ENCODE data around the gene BBOX1. TPM values are rescaled to one million over a fixed set of nuclear protein-coding genes. Genes with fewer than 3 reads are reported as not detected.

Gene BBOX1
- total and polyA plus RNA-seq, 2 of the 4 experiments (the other 2 are of a cell fraction), result not detected

DNA sequence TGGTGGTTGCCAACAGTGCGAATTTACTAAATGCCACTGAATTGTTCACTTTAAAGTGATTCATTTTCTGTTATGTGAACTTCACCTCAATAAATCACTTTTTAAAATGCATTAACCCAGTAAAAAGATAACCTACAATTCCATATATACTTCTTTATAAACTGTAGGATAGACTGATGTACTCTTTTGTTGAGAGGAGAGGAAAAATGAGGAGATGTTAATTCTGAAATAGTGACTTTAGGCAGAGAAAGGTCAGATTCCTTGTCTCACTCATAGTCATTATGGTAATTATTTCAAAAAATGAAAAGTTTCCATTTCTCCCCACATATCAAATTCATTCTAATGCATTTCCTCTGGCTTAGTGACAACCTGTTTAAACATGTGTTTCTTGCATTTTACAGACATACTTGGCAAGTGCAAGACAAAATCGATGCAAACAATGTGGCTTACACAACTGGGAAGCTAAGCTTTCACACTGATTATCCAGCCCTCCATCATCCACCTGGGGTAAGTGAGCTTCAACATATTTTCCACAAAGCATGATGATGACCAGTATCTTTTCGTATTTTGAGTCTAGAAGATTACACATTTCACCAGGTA is 74.5 kb downstream of the BBOX1 start:
- no peak for ATAC-seq (ENCODE audit: low read depth)
- in situ Hi-C loops (cut with MboI; ENCODE audit: low sequenced_read_pairs), result no loop called here
- Histone ChIP-seq H3K4me1 (ENCODE audit: control insufficient read depth, insufficient read depth, low read length) (no peaks in the 10 kb centered on the region), H3K18ac (ENCODE audit: low read depth, low read length) (no peak overlapping the region), H4K20me1 (ENCODE audit: insufficient read depth, low read length) (no peaks in the 10 kb centered on the region), H3K4ac (ENCODE audit: low read depth, low read length) (no peak overlapping the region), H4K8ac (ENCODE audit: low read depth in 2 of 2, low read length in 2 of 2) (no peak overlapping the region), H2BK120ac (ENCODE audit: low read depth, low read length) (no peak overlapping the region), H3K4me2 (ENCODE audit: low read depth, low read length) (no peak overlapping the region), H3K4me3 (ENCODE audit: insufficient read depth, low read depth, low read length) (no peak overlapping the region), H3K27me3 (ENCODE audit: control insufficient read depth, insufficient read depth, low read length) (no peaks in the 10 kb centered on the region), H2BK5ac (ENCODE audit: low read depth, low read length, poor library complexity, severe bottlenecking) (no peak overlapping the region), H3K9me3 (ENCODE audit: control insufficient read depth, insufficient read depth, low read length) (no peaks in the 10 kb centered on the region), H3K9ac (ENCODE audit: low read depth, low read length) (no peak overlapping the region), H2AK9ac (replicated peaks; ENCODE audit: low read depth, low read length, poor library complexity) (no peak overlapping the region), H3K36me3 (ENCODE audit: control insufficient read depth, insufficient read depth, low read length) (no peaks in the 10 kb centered on the region), H3K79me1 (ENCODE audit: low read depth in 1 of 2, low read length in 2 of 2) (no peaks in the 10 kb centered on the region), H4K5ac (ENCODE audit: low read depth, low read length) (no peak overlapping the region), H3K14ac (replicated peaks; ENCODE audit: low read depth, low read length) (no peak overlapping the region), H3K27ac (ENCODE audit: insufficient read depth, low read length) (no peak overlapping the region), H2BK15ac (ENCODE audit: low read depth, low read length) (no peak overlapping the region), H4K91ac (ENCODE audit: insufficient read depth, low read depth, low read length) (no peak overlapping the region), H2AFZ (replicated peaks; ENCODE audit: low read length, poor library complexity) (no peak overlapping the region), H2BK20ac (ENCODE audit: low read depth, low read length) (no peak overlapping the region), H3K9me1 (ENCODE audit: insufficient read depth, low read length) (no peaks in the 10 kb centered on the region), H2AK5ac (ENCODE audit: low read depth, low read length) (no peak overlapping the region), H3K23ac (ENCODE audit: low read depth, low read length) (no peak overlapping the region), H3K56ac (ENCODE audit: extremely low read depth, insufficient read depth, low read length) (no peak overlapping the region)
- intact Hi-C loops (cut with micrococcal nuclease), result no loop called here
- TF ChIP-seq NFE2L2 (IDR thresholded peaks at IDR 0.05; ENCODE audit: low read depth, low read length) (no peak), CEBPB (IDR thresholded peaks at IDR 0.05; ENCODE audit: low read depth, low read length) (no peak), BHLHE40 (IDR thresholded peaks at IDR 0.05; ENCODE audit: low read depth, low read length) (no peak), SMC3 (IDR thresholded peaks at IDR 0.05; ENCODE audit: low read depth, low read length) (no peak), MXI1 (IDR thresholded peaks at IDR 0.05; ENCODE audit: borderline replicate concordance, low read depth, low read length) (no peak), FOS (IDR thresholded peaks at IDR 0.05; ENCODE audit: low read depth, low read length) (no peak), RFX5 (IDR thresholded peaks at IDR 0.05; ENCODE audit: low read depth, low read length) (no peak), RCOR1 (IDR thresholded peaks at IDR 0.05; ENCODE audit: insufficient replicate concordance, low read length) (no peak), MAFK (IDR thresholded peaks at IDR 0.05; ENCODE audit: low read depth, low read length) (no peak), RAD21 (IDR thresholded peaks at IDR 0.05; ENCODE audit: low read length) (no peak), POLR2A (IDR thresholded peaks at IDR 0.05; ENCODE audit: low read depth, low read length) (no peak), MAZ (IDR thresholded peaks at IDR 0.05; ENCODE audit: borderline replicate concordance, low read depth, low read length) (no peak), CHD1 (IDR thresholded peaks at IDR 0.05; ENCODE audit: low read depth, low read length) (no peak)
- TF ChIP-seq, protein P1, sequence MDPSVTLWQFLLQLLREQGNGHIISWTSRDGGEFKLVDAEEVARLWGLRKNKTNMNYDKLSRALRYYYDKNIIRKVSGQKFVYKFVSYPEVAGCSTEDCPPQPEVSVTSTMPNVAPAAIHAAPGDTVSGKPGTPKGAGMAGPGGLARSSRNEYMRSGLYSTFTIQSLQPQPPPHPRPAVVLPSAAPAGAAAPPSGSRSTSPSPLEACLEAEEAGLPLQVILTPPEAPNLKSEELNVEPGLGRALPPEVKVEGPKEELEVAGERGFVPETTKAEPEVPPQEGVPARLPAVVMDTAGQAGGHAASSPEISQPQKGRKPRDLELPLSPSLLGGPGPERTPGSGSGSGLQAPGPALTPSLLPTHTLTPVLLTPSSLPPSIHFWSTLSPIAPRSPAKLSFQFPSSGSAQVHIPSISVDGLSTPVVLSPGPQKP (IDR thresholded peaks at IDR 0.05; ENCODE audit: borderline replicate concordance, low read depth, low read length), result no peak
- TF ChIP-seq, protein P2, sequence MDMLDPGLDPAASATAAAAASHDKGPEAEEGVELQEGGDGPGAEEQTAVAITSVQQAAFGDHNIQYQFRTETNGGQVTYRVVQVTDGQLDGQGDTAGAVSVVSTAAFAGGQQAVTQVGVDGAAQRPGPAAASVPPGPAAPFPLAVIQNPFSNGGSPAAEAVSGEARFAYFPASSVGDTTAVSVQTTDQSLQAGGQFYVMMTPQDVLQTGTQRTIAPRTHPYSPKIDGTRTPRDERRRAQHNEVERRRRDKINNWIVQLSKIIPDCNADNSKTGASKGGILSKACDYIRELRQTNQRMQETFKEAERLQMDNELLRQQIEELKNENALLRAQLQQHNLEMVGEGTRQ (IDR thresholded peaks at IDR 0.05; ENCODE audit: low read depth, low read length), result no peak
- TF ChIP-seq, protein P3, sequence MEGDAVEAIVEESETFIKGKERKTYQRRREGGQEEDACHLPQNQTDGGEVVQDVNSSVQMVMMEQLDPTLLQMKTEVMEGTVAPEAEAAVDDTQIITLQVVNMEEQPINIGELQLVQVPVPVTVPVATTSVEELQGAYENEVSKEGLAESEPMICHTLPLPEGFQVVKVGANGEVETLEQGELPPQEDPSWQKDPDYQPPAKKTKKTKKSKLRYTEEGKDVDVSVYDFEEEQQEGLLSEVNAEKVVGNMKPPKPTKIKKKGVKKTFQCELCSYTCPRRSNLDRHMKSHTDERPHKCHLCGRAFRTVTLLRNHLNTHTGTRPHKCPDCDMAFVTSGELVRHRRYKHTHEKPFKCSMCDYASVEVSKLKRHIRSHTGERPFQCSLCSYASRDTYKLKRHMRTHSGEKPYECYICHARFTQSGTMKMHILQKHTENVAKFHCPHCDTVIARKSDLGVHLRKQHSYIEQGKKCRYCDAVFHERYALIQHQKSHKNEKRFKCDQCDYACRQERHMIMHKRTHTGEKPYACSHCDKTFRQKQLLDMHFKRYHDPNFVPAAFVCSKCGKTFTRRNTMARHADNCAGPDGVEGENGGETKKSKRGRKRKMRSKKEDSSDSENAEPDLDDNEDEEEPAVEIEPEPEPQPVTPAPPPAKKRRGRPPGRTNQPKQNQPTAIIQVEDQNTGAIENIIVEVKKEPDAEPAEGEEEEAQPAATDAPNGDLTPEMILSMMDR (conservative IDR thresholded peaks at IDR 0.05; ENCODE audit: low read depth, low read length), result no peak
- no peak for DNase-seq
- no CpG with 5 or more reads among the region's 3 CpGs for whole genome bisulfite sequencing, 2 experiments (ENCODE audit: extremely low coverage in 2 of 2, insufficient read length in 1 of 2)
- ChIA-PET CTCF (interaction anchor here (0.7 kb wide), 1 partner anchor 178 kb away, joined by 3 read pairs; no protein-coding TSS in a partner anchor), POLR2A (ENCODE audit: unreplicated experiment) (no interaction called here)
- no TSS peak for BruUV-seq (replicated peaks)
- dilution Hi-C loops (cut with HindIII; ENCODE audit: low sequenced_read_pairs, unreplicated experiment), result no loop called here

All from IMR-90 (cell line).